ENCODE measurements around the gene WDR27.
"Not testable (repeated sequence)": the region's sequence is repeated elsewhere in the genome, so short reads cannot be mapped to it uniquely, and the experiment has no call there.

Gene WDR27

GRCh38 chr6:169707772-169708171 is 5.9 kb upstream of the WDR27 start:
- no peak for DNase-seq

- DNase-seq, result no peak
These were observed 1.0 kb upstream of the WDR27 start for GRCh38 chr6:169702840-169703246.

- DNase-seq, result no peak
These were observed 397 bp downstream of the WDR27 start for GRCh38 chr6:169701311-169701953.

DNA sequence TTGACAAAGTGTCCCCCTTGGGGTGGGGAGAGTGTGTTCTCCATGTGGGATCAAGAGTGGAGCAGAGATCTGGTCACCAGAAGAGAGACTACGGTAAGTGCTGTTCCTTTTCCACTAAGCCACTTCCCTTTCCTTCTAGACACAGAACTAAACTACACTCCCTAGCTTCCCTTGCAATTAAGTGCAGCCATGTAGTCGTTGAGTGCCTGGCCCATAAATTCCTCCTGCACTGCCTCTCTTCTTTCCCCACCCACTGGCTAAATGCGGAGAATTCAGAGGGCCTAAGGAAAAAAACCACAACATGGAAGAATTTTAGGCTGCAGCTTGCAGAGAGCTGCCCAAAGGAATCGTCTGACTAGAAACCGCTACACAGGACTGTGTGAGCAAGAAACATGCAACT is 1.5 kb downstream of the WDR27 start:
- DNase-seq, result no peak

GRCh38 chr6:169697115-169697514 is 4.7 kb downstream of the WDR27 start:
- DNase-seq, result not testable (repeated sequence)

DNA sequence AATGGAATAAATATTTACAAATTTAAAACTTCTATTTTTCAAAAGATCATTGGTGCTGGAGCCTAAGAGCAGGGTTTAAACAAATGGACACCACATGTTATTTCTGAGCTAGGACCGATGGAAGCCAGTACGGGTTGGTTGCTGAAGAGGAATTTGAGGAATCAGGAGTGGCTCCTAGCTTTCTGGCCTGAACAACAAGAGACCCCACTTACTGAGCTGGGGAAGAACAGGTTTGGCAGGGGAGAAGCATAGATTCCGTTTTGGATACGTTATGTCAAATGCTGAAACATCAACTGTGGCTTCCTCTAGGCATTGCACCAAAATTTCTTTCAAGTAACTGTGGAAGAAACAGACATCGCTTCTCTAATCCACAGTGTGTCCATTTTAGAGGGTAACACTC is 6.7 kb downstream of the WDR27 start:
- no peak for DNase-seq

GRCh38 chr6:169692516-169692915 is 9.3 kb downstream of the WDR27 start:
- no peak for DNase-seq

DNA sequence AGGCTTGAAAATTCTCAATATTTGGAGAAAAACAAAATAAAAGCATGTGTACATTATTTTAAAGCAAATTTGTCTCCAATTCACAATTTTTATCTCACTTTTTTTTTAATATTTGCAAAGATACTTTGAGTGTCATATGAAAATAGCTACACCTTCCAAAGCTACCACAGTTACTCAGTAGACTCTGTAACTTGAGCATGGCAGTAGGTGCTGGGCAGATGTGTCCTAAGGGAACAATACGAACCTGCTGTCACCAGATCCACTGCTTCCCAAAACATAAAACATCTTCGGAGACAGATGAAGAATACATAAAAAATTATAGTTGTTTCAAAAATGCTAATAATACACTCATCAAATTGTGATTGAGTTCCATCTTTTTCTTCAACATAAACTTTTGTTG is 10.6 kb downstream of the WDR27 start:
- no peak for DNase-seq

DNA sequence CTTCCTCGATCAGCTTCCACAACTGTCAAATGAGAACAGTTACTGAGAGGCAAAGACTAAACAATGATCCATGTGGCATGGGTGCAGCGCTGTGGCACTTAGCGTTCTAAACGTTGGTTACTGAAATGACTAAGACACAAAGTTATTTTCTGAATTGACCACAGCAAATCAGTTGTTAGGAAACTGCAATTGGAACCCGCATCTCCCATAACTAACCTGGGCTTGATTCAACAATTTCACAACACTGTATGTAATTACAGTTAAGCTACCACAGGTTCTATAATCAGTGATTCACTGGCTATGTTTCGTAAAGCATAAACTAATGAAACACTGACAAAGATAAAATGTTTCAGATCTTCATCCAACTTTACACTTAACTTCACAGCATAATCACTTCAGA is 12.5 kb downstream of the WDR27 start:
- no peak for DNase-seq

DNA sequence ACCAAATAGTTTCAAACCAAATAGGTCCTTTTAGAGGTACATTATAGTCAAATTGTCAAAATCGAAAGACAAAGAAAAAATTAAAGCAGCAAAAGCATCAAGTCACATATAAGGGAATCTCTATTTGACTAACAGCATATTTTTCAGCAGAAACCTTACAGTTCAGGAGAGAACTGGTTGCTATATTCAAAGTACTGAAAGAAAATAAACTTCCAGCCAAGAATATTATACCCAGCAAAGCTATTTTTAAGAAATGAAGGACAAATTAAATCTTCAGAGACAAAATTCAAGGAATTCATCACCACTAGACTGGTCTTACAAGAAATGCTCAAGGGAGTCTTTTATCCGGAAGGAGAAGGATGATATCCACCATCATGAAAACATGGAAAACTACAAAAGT is 16.0 kb downstream of the WDR27 start:
- DNase-seq, result no peak

DNA sequence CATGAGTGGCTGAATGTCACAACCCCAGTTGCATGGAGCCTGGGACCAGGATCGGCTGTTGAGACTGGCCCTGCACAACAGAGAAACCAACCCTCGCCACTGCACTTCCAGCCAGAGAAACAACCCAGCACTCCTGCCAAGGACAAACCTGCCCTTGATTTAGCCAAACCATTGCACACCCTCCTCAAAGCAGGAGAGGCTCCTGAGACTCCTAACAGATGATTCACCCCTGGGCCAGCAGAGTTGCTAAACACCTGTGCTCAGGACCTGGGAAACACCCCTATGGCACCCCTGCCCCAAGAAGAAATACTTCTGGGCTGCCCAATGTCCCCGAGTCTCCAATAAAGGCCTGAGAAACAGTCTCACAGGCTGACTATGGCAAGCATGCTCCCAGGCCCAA is 17.8 kb downstream of the WDR27 start:
- DNase-seq, result no peak

DNA sequence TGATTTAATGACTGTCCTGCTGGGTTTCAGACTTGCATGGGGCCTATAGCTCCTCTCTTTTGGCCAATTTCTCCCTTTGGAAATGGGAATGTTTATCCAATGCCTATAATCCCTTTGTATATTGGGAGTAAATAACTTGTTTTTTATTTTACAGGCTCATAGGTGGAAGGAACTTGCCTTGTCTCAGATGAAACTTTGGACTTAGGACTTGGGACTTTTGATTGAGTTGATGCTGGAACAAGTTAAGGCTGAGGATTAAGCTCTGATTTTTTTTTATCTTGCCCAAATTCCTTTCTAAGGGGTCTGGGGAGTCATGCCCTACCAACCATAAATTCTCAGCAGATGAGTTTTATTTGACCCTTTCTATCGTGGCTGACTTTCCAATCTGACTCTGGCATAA is 23.5 kb downstream of the WDR27 start:
- no peak for DNase-seq

DNA sequence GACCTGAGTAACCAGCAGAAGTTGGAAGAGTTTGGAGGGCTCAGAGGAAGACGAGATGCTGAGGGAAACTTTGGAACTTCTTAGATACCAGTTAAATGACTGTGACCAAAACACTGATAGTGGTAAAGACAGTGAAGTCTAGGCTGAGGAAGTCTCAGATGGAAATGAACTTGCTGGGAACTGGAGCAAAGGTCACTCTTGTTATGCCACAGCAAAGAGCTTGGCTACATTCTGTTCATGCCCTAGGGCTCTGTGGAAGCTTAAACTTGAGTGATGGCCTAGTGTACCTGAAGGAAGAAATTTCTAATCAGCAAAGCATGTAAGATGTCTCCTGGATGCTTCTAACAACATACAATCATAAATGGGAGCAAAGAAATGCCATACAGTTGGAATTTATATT is 24.7 kb downstream of the WDR27 start:
- no peak for DNase-seq

DNA sequence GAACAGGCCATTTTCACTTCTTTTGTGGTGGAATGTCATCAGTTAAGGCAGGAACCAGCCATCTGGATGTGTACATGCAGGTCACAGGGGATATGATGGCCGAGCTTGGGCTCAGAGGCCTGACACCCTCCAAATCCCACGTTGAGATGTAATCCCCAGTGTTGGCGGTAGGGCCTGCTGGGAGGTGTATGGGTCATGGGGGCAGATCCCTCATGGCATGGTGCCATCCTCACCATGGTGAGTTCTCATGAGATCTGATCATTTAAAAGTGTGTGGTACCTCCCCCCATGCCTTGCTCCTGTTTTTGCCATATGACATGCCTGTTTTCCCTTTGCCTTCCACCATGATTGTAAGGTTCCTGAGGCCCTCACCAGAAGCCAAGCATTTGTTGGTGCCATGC is 26.8 kb downstream of the WDR27 start:
- no peak for DNase-seq

- DNase-seq, result no peak
These were observed 30.3 kb downstream of the WDR27 start for GRCh38 chr6:169671563-169671962.

- DNase-seq, result no peak
These were observed 31.9 kb downstream of the WDR27 start for GRCh38 chr6:169669889-169670288.

DNA sequence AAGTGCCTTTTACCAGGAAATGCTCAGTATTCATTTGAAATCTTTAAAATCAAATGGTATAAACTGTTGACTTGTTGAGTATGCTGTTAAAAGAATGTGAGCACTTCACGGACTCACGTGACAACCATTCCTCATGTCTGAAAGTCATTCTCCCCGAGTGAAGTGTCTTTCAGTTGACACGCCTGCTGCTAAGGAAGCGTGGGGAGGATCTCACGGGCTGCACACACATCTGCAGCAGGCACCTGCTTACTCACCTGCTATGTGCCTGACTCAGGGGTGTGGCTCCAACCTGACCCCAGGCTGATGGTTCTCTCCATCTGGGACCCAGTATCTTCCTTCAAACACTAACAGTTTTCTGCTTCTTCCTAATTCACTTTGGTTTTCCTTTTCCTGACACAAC is 32.7 kb downstream of the WDR27 start:
- DNase-seq, result no peak

GRCh38 chr6:169668203-169668847 is 33.5 kb downstream of the WDR27 start:
- DNase-seq, result no peak

DNA sequence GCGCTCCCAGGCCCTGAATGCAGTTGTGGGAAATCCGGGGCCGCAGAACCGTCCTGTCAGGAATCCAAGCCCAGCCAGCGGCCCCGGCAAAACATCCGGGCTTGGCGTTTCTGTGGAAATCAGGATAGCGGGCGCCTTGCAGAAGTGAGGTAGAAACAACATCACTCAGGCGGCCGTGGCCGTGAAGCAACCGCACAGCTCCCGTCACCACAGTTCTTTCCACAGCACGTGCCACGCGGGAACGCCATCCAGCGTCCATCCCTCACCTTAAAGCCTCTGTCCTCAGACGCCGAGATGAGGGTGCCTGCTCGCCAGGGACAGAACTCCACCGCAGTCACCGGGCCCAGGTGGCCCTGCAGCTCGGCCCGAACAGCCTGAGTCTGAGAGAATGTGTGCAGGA is 34.1 kb downstream of the WDR27 start:
- DNase-seq, result no peak

GRCh38 chr6:169666441-169666840 is 35.4 kb downstream of the WDR27 start:
- DNase-seq, result no peak

DNA sequence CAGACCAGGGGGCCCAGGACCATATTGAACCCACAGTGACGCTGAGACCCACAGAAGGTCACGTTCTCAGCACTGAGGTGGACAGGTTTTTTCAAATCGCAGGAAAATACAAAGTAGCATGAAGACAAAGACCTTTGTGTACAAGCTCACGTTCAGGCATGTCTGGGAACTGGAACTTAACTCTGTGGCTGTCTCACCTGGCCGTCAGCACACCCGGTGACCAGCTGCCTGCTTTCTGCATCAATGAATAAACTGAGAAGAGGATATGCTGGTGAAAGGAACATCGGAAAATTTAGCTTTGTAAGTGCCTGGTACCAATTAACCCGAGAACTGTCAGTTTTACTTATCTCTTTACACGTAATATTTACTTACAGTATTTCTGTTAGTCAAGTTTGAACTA is 36.5 kb downstream of the WDR27 start:
- no peak for DNase-seq

DNA sequence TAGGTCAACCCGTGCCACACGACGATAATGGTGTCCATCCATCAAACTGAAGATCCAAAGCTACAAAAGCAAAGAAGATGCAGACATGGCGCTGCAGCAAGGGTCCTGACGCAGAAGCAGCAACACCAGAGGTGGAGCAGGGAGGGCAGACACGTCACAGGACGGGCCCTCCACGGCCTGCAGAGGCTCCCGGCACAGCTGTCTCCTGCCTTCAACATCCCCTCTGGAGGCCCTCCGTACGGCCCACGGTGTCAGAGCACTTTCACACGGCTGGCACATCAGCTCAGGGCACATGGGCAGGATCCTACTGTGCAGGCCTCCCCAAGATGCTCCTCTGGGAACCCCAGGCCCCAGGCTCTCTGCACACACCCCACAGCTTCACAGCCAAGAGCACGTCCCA is 37.6 kb downstream of the WDR27 start:
- no peak for DNase-seq

DNA sequence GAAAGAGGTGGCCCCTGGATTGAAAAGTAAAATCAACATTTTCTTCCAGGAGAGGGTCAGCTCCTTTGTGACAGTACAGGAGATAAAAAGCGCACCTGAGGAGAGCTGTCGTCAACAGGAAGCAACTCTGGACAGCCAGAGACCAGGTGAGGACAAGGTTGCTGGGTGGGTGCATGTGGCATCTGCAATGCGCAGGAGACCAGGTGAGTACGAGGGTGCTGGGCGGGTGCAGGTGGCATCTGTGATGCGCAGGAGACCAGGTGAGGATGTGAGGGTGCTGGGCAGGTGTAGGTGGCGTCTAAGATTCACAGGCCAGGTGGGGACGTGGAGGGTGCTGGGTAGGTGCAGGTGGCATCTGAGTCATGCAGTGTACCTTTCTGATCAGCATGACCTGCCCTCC is 38.4 kb downstream of the WDR27 start:
- DNase-seq, result no peak

DNA sequence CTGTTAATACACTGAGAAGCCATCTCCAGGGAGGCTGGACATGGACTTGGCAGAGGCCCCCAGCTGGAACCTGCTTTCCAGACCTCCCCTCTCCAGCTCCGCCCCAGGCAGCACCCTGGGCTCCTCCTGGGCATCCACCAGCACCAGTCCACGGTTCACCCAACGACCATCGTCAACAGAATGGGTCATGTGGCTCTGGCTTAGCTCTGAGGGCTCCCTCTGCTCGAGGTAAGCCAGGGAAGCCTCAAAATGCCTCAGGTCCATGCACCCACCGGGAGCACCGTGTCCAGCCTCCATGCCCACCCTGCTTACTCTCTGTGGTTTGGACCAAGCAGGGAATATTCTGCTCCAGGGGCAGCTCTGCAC is 40.5 kb downstream of the WDR27 start:
- no peak for DNase-seq

DNA sequence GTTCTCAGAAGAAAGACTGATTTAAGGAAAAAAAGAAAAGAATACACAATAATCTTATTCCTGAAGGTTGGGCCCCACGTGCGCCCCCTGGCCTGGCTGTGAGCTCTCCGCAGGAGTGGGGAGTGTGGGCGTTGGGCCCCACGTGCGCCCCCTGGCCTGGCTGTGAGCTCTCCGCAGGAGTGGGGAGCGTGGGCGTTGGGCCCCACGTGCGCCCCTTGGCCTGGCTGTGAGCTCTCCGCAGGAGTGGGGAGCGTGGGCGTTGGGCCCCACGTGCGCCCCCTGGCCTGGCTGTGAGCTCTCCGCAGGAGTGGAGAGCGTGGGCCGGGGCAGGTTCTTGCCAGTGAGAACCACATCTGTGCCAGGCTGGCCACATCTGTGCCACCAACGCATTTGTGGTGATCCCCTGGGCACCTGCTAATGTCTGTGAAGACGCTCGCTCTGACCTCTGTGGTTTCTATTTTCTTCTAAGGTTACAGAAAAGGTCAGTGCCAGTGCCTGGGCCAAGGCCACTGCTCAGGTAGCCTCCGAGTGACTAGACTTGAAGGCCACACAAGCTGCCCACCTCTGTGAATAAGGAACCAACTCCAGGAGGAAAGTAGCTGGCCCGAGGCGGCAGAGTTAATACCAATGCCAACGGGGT is 41.0 kb downstream of the WDR27 start:
- no peak for DNase-seq
